ENCODE data around the gene HAUS1. TPM values are rescaled to one million over a fixed set of nuclear protein-coding genes. Genes with fewer than 3 reads are reported as not detected.
"Not testable (repeated sequence)": the region's sequence is repeated elsewhere in the genome, so short reads cannot be mapped to it uniquely, and the experiment has no call there.

HAUS1 gene
- total and polyA plus RNA-seq, 11 donors: 6.7 to 18.6 (median 11.6) TPM

DNA sequence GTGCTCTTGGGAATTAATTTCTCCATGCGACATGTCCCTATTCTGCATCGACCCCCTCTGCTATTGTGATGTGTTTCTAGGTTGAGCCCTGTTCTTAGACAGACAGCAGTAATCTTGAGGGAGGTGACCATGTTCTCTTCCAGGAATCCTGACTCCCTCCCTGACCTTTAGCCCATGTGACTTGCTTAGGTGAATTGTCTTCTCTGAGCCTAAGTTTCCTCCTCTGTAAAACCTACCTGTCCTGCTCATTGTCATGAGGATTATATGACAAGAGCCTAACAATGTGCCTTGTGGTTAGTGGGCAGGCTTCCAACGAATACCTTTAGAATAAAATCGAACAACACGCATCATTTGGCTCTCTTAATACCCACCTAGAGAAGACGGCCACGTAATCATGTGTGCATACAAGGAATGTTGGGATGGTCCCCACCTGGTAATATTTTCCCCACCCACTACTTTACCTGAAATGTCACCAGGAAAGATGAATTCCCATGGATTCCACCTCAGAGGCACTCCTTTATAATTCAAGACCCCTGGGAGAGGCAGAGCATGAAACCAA is 59.8 kb downstream of the HAUS1 start:
- TF ChIP-seq, protein P1, sequence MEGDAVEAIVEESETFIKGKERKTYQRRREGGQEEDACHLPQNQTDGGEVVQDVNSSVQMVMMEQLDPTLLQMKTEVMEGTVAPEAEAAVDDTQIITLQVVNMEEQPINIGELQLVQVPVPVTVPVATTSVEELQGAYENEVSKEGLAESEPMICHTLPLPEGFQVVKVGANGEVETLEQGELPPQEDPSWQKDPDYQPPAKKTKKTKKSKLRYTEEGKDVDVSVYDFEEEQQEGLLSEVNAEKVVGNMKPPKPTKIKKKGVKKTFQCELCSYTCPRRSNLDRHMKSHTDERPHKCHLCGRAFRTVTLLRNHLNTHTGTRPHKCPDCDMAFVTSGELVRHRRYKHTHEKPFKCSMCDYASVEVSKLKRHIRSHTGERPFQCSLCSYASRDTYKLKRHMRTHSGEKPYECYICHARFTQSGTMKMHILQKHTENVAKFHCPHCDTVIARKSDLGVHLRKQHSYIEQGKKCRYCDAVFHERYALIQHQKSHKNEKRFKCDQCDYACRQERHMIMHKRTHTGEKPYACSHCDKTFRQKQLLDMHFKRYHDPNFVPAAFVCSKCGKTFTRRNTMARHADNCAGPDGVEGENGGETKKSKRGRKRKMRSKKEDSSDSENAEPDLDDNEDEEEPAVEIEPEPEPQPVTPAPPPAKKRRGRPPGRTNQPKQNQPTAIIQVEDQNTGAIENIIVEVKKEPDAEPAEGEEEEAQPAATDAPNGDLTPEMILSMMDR (IDR thresholded peaks at IDR 0.05): no peak
- TF ChIP-seq POLR2A (IDR thresholded peaks at IDR 0.05): no peak
- no peak overlapping the region for H3K4me3 ChIP-seq
- H3K36me3 ChIP-seq: no peaks in the 10 kb centered on the region
- no peaks in the 10 kb centered on the region for H3K27me3 ChIP-seq
- H3K27ac ChIP-seq: no peak overlapping the region
- H3K4me1 ChIP-seq: peaks cover 0 to 3% (median 0%) of the 10 kb centered on the region in 12 donors
- DNase-seq: no peak
- WGBS, 4 donors: 89 to 93% (median 91%) methylated on average over 7 of the region's 7 CpGs
- intact Hi-C loops (cut with DNase I): loop anchor here in 2 of 10 donors (5.0 to 10.0 kb wide), 3 partner anchors 351 to 498 kb away; no protein-coding TSS in a partner anchor
- no peaks in the 10 kb centered on the region for H3K9me3 ChIP-seq
- no peak for ATAC-seq

DNA sequence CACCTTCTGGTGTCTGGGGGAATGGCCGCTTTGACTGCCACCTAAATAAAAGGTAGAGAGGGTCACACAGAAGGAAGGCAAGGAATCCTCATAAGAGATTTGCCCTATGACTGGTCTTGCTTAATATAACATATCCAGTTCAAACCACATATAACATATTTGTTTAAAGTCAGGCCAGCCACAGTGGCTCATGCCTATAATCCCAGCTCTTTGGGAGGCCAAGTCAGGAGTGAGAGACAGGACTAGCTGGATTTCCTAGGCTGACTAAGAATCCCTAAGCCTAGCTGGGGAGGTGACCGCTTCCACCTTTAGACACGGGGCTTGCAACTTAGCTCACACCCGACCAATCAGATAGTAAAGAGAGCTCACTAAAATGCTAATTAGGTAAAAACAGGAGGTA is 60.3 kb downstream of the HAUS1 start:
- not testable (repeated sequence) for DNase-seq, H3K9me3 ChIP-seq, ATAC-seq, H3K27ac ChIP-seq, H3K4me3 ChIP-seq, H3K27me3 ChIP-seq, H3K4me1 ChIP-seq, H3K36me3 ChIP-seq
- WGBS, 4 donors: 81 to 88% (median 83%) methylated on average over 4 of the region's 4 CpGs
- intact Hi-C loops (cut with DNase I): loop anchor here in 2 of 10 donors (5.0 to 10.0 kb wide), 3 partner anchors 350 to 498 kb away; no protein-coding TSS in a partner anchor

DNA sequence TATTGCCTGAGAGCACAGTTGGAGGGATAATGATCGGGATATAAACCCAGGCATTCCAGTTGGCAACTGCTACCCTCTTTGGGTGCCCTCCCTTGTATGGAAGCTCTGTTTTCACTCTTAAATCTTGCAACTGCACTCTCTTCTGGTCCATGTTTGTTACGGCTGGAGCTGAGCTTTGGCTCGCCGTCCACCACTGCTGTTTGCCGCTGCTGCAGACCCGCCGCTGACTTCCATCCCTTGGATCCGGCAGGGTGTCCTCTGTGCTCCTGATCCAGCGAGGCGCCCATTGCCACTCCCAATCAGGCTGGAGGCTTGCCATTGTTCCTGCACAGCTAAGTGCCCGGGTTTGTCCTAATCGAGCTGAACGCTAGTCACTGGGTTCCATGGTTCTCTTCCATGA is 60.7 kb downstream of the HAUS1 start:
- WGBS, 4 donors: 96 to 98% (median 96%) methylated on average over 13 of the region's 13 CpGs
- DNase-seq (no peak), ATAC-seq (no peak)
- H3K9me3 ChIP-seq: no peaks in the 10 kb centered on the region
- no peaks in the 10 kb centered on the region for H3K27me3 ChIP-seq
- H3K36me3 ChIP-seq: no peaks in the 10 kb centered on the region
- TF ChIP-seq, protein P1 (IDR thresholded peaks at IDR 0.05): no peak
- no peak for TF ChIP-seq POLR2A (IDR thresholded peaks at IDR 0.05)
- intact Hi-C loops (cut with DNase I): loop anchor here in 2 of 10 donors (5.0 to 10.0 kb wide), 3 partner anchors 350 to 497 kb away; no protein-coding TSS in a partner anchor
- peaks cover 0 to 3% (median 0%) of the 10 kb centered on the region in 12 donors for H3K4me1 ChIP-seq
- no peak overlapping the region for H3K4me3 ChIP-seq
- no peak overlapping the region for H3K27ac ChIP-seq

DNA sequence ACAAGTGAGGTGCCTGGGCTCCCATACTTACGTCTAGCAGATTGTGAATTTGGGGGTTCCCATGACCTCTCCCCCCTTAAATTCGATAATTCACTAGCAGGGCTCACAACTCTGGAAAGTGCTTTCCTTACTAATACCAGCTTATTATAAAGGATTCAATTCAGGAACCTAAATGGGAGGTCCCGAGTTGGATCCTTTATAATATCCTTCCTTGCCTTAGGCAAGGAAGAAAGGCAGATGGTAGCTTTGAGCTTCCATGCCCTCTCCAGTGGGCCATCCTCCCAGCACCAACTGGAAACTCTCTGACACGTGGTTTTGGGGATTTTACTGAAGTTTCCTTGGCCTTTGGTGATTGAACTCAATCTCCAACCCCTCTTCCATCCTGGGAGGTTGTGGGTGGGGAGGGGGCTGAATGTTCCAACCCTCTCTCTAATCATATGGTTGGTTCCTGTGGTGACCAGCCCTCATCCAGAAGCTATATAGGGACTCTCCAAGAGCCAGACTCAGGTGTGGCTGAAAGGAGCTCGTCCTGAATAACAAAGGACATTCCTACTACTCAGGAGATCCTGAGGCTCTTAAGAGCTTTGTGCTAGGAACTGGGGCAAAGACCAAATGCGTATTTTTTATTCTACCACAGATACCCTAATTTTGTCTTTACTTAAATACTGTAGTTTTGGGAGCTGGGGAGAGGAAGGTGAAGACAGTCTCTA is 62.2 kb downstream of the HAUS1 start:
- no peaks in the 10 kb centered on the region for H3K27me3 ChIP-seq
- WGBS, 4 donors: 72 to 81% (median 77%) methylated on average over 6 of the region's 6 CpGs
- H3K9me3 ChIP-seq: no peaks in the 10 kb centered on the region
- H3K4me3 ChIP-seq: no peak overlapping the region
- no peak for TF ChIP-seq POLR2A (IDR thresholded peaks at IDR 0.05)
- TF ChIP-seq, protein P1 (IDR thresholded peaks at IDR 0.05): no peak
- no peak for DNase-seq
- H3K4me1 ChIP-seq: peaks cover 0 to 3% (median 0%) of the 10 kb centered on the region in 12 donors
- no peaks in the 10 kb centered on the region for H3K36me3 ChIP-seq
- ATAC-seq: no peak
- no peak overlapping the region for H3K27ac ChIP-seq
- intact Hi-C loops (cut with DNase I): loop anchor here in 1 of 10 donors (10.0 kb wide), 1 partner anchor 348 kb away; no protein-coding TSS in a partner anchor

All from heart left ventricle (tissue), 16 donors.